Measurements from ENCODE around the gene SNAP91.

GRCh38 chr6:83702077-83702476, 6.8 kb downstream of the SNAP91 start:
- TF ChIP-seq CTCF (conservative IDR thresholded peaks at IDR 0.05; ENCODE audit: low read depth, low read length) (no peak), EZH2 (IDR thresholded peaks at IDR 0.05; ENCODE audit: low read length, unreplicated experiment) (no peak), EZH2phosphoT487 (IDR thresholded peaks at IDR 0.05; ENCODE audit: borderline replicate concordance, low read length) (no peak)
